ENCODE results near the gene OR14C36.

DNA sequence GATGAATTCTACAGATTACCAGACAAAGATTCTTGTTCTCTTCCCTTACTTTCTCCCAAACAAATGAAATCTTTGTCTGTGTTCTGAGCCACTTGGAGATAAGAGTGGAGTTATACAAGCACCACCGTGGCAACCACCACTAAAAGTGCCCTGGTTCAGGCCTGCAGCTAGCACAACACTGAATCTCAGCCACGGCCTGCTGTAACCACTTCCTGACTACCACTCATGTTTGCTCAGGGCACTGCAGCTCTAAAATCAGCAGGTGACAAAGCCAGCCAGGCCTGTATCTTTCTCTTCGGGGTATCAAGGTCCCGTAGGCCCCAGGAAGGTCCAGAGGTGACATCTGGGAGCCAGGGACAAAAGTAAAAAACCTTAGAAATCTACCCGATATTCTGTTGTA, 23.8 kb downstream of the OR14C36 start:
- TF ChIP-seq POLR2AphosphoS5 (IDR thresholded peaks at IDR 0.05; ENCODE audit: low read depth, low read length): no peak
- TF ChIP-seq, protein P1, sequence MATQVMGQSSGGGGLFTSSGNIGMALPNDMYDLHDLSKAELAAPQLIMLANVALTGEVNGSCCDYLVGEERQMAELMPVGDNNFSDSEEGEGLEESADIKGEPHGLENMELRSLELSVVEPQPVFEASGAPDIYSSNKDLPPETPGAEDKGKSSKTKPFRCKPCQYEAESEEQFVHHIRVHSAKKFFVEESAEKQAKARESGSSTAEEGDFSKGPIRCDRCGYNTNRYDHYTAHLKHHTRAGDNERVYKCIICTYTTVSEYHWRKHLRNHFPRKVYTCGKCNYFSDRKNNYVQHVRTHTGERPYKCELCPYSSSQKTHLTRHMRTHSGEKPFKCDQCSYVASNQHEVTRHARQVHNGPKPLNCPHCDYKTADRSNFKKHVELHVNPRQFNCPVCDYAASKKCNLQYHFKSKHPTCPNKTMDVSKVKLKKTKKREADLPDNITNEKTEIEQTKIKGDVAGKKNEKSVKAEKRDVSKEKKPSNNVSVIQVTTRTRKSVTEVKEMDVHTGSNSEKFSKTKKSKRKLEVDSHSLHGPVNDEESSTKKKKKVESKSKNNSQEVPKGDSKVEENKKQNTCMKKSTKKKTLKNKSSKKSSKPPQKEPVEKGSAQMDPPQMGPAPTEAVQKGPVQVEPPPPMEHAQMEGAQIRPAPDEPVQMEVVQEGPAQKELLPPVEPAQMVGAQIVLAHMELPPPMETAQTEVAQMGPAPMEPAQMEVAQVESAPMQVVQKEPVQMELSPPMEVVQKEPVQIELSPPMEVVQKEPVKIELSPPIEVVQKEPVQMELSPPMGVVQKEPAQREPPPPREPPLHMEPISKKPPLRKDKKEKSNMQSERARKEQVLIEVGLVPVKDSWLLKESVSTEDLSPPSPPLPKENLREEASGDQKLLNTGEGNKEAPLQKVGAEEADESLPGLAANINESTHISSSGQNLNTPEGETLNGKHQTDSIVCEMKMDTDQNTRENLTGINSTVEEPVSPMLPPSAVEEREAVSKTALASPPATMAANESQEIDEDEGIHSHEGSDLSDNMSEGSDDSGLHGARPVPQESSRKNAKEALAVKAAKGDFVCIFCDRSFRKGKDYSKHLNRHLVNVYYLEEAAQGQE (IDR thresholded peaks at IDR 0.05; ENCODE audit: insufficient read depth in 1 of 2, low read depth in 2 of 2, low read length in 2 of 2): no peak
- no peak for TF ChIP-seq TAF1 (IDR thresholded peaks at IDR 0.05; ENCODE audit: borderline replicate concordance, insufficient read depth, low read length)

All from PFSK-1 (cell line).